HepG2 (cell line): ENCODE results near the gene ART4. TPM values are rescaled to one million over a fixed set of nuclear protein-coding genes. Genes with fewer than 3 reads are reported as not detected.

ENCODE experiments used
- ATAC-seq: fragments of 200-7000 bp; cut with Tn5 transposase; 3 replicates; pipeline ENCODE4 v1.9.1; 2020; ENCODE audit warnings: mild to moderate bottlenecking, moderate library complexity
- BruUV-seq: library from RNA; stranded (reverse); fragments of 400-500 nt; replicated peaks from 2 replicates; lab custom pipeline; 2021; lab: Mats Ljungman, UMichigan
- CTCF ChIA-PET: fragments of 300-600 bp; formaldehyde crosslinking; extraction: SDS; loops from one replicate; lab custom pipeline; 2021; ENCODE audit warnings: low total read pairs, inconsistent platforms, low intra/inter-chr PET ratio; lab: Yijun Ruan, JAX
- POLR2A ChIA-PET: fragments of 350-600 bp; sonication (Branson Sonifier 250); formaldehyde crosslinking; loops from one replicate; lab custom pipeline; 2020; ENCODE audit warnings: antibody characterized with exemption, inconsistent platforms; lab: Yijun Ruan, JAX
- DNase-seq: peaks from one replicate; pipeline ENCODE4 v3.0.0-alpha.2; 2015; ENCODE audit warnings: low spot score
- FAIRE-seq: peaks from 3 replicates; lab custom pipeline; 2011; peaks lifted over from hg19 to GRCh38; lab: Jason Lieb, UNC
- H2AFZ ChIP-seq: one replicate; pipeline ENCODE4 v1.6.1; 2011; ENCODE audit warnings: low read length, inconsistent platforms
- H3K27ac ChIP-seq: fragments of 300-600 bp; 3 replicates; pipeline ENCODE4 v1.8.0; 2011; ENCODE audit warnings: mixed run types, mild to moderate bottlenecking, mixed read lengths, low read length, inconsistent platforms; ENCODE audit not compliant: insufficient read depth; ENCODE audit errors: extremely low read length
- H3K27me3 ChIP-seq, 2 experiments: fragments of 200-600 bp in 1 of 2; 2 replicates in 1 of 2; 3 replicates in 1 of 2; pipeline versions ENCODE4 v1.6.0 to v1.8.0; 2011; ENCODE audit warnings: low read length in 2 of 2, mild to moderate bottlenecking in 2 of 2, moderate library complexity in 2 of 2, inconsistent platforms in 1 of 2; ENCODE audit not compliant: insufficient read depth in 2 of 2, control insufficient read depth in 1 of 2
- H3K36me3 ChIP-seq, 2 experiments: fragments of 200-600 bp in 1 of 2; replicated peaks in 1 of 2; 2 replicates in 1 of 2; 3 replicates in 1 of 2; pipeline versions ENCODE4 v1.5.1 to v1.8.0; 2011; ENCODE audit warnings: low read length in 2 of 2, inconsistent platforms in 1 of 2; ENCODE audit not compliant: insufficient read depth in 2 of 2, control insufficient read depth in 1 of 2
- H3K4me1 ChIP-seq: 2 replicates; pipeline ENCODE4 v1.5.1; 2012; ENCODE audit warnings: low read length, inconsistent platforms; ENCODE audit not compliant: insufficient read depth
- H3K4me2 ChIP-seq: 2 replicates; pipeline ENCODE4 v1.6.0; 2011; ENCODE audit warnings: low read depth, low read length, inconsistent platforms
- H3K4me3 ChIP-seq, 3 experiments: fragments of 200-600 bp in 1 of 3; sonication (generic), shearing (Covaris generic) in 1 of 3; replicated peaks in 1 of 3; 2 replicates each; pipeline ENCODE4 v1.5.1; 2011 to 2016; ENCODE audit warnings: low read length in 3 of 3, inconsistent platforms in 2 of 3, low read depth in 2 of 3, mild to moderate bottlenecking in 2 of 3, control low read depth in 1 of 3, mixed read lengths in 1 of 3; ENCODE audit not compliant: insufficient read depth in 1 of 3
- H3K79me2 ChIP-seq: one replicate; pipeline ENCODE4 v1.6.1; 2011; ENCODE audit warnings: low read length, inconsistent platforms; ENCODE audit not compliant: insufficient read depth
- H3K9ac ChIP-seq: 2 replicates; pipeline ENCODE4 v1.6.0; 2011; ENCODE audit warnings: mild to moderate bottlenecking, low read depth, low read length, inconsistent platforms; ENCODE audit not compliant: insufficient read depth
- H3K9me3 ChIP-seq: 2 replicates; pipeline ENCODE4 v1.5.1; 2012; ENCODE audit warnings: mild to moderate bottlenecking, low read length
- H4K20me1 ChIP-seq: 2 replicates; pipeline ENCODE4 v1.6.0; 2011; ENCODE audit warnings: inconsistent platforms, mild to moderate bottlenecking, low read length, moderate library complexity; ENCODE audit not compliant: insufficient read depth
- AHR ChIP-seq: IDR thresholded peaks from 2 replicates; pipeline ENCODE4 v1.6.1; 2018; ENCODE audit warnings: missing genetic modification reagents, missing compliant biosample characterization
- GATAD1 ChIP-seq: IDR thresholded peaks from 2 replicates; pipeline ENCODE4 v1.6.1; 2016; ENCODE audit warnings: missing genetic modification reagents, missing compliant biosample characterization
- ZNF781 ChIP-seq: sonication (generic); formaldehyde crosslinking; IDR thresholded peaks from 2 replicates; pipeline ENCODE4 v1.5.1; 2020; ENCODE audit warnings: borderline replicate concordance, mild to moderate bottlenecking, missing genetic modification reagents; ENCODE audit errors: not compliant biosample characterization
- WGBS: methylation state at CpG from one replicate; pipeline ENCODE4 v1.1.6; 2017; ENCODE audit warnings: low lambda C conversion rate; 5-methylcytosine and 5-hydroxymethylcytosine counted together
- in situ Hi-C: cut with HindIII; loops from 2 replicates; pipeline ENCODE4 v1.10.0; 2017; ENCODE audit warnings: low pct_unique_long_range_greater_than_20kb; ENCODE audit not compliant: extremely low pct_ligation_motif_present
- intact Hi-C: fragments of 100-400 bp; cut with micrococcal nuclease; formaldehyde crosslinking; loops from one replicate; pipeline ENCODE4 v1.10.0; 2022; ENCODE audit not compliant: unreplicated experiment
- polyA plus RNA-seq, 8 experiments: library from polyadenylated mRNA; depleted of rRNA in 3 of 8; stranded (reverse) in 7 of 8; unstranded in 1 of 8; fragments of >200 nt; fragmentation: Illumina TruSeq in 4 of 8; extraction: Trizol in 4 of 8; gene quantifications; 2 replicates each; pipeline versions ENCODE4 v1.2.1 to v1.2.3, GENCODE V29; 2011 to 2016; ENCODE audit warnings: low read depth in 4 of 8, missing spikeins in 1 of 8, mixed read lengths in 1 of 8; ENCODE audit not compliant: insufficient read depth in 1 of 8
- total RNA-seq, 5 experiments: library from RNA; depleted of rRNA; stranded (reverse); fragments of >200 nt; fragmentation: Illumina TruSeq; extraction: Trizol; gene quantifications; 2 replicates each; pipeline ENCODE4 v1.2.3, GENCODE V29; 2016; ENCODE audit warnings: low read depth in 1 of 5
- TF ChIP-seq, protein P1 (sequence below): sonication (generic); formaldehyde crosslinking; IDR thresholded peaks from 2 replicates; pipeline ENCODE4 v1.8.1; 2023; ENCODE audit warnings: mild to moderate bottlenecking, moderate library complexity, missing genetic modification reagents
- TF ChIP-seq, protein P2 (sequence below): sonication (generic); formaldehyde crosslinking; IDR thresholded peaks from 2 replicates; pipeline ENCODE4 v1.5.0; 2020; ENCODE audit warnings: mild to moderate bottlenecking, missing genetic modification reagents, borderline replicate concordance
- TF ChIP-seq, protein P3 (sequence below): sonication (generic); formaldehyde crosslinking; IDR thresholded peaks from 2 replicates; pipeline ENCODE4 v1.8.1; 2023; ENCODE audit warnings: mild to moderate bottlenecking, missing genetic modification reagents, borderline replicate concordance
- TF ChIP-seq, protein P4 (sequence below): sonication (generic); formaldehyde crosslinking; IDR thresholded peaks from 2 replicates; pipeline ENCODE4 v1.5.1; 2020; ENCODE audit warnings: mild to moderate bottlenecking, moderate library complexity, missing genetic modification reagents
- TF ChIP-seq, protein P5 (sequence below): sonication (generic); formaldehyde crosslinking; IDR thresholded peaks from 2 replicates; pipeline ENCODE4 v1.5.0; 2020; ENCODE audit warnings: mild to moderate bottlenecking, missing genetic modification reagents

ART4 gene
- total and polyA plus RNA-seq, 2 of the 13 experiments (the other 11 are each of a cell fraction or from before 2014, with no cell fraction given), result 17.6 to 20.3 TPM

DNA sequence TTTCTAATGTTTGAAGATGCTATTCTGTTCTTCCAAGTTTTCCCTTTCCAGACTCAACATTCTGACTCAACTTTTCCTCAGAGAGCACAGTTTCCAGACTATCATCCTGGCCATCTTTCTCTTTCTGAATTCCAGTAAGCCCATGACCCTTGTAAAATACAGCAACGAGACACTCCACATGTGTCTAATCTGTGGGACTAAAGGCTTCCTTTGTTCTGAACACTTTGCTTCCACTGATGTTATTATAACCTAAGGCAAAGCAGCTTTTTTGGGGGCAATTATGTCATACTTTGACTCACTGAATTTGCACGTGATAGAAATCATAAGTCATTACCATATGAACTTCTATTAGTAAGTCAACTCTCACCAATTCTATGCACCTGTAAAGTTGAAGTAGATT lies 6.3 kb upstream of the ART4 start:
- in situ Hi-C loops, result no loop called here
- H3K27ac ChIP-seq, result no peak overlapping the region
- H3K36me3 ChIP-seq, result no peaks in the 10 kb centered on the region
- no TSS peak for BruUV-seq
- H3K4me2 ChIP-seq, result no peak overlapping the region
- 34% methylated on average over 2 of the region's 2 CpGs for WGBS
- FAIRE-seq (no peak), DNase-seq (no peak), ATAC-seq (no peak)
- H3K4me1 ChIP-seq, result peaks cover 28% of the 10 kb centered on the region
- H4K20me1 ChIP-seq, result no peaks in the 10 kb centered on the region
- no peaks in the 10 kb centered on the region for H3K79me2 ChIP-seq
- CTCF ChIA-PET, result no interaction called here
- H3K4me3 ChIP-seq, result no peak overlapping the region
- no peak overlapping the region for H2AFZ ChIP-seq
- no peaks in the 10 kb centered on the region for H3K27me3 ChIP-seq
- no peak overlapping the region for H3K9ac ChIP-seq
- H3K9me3 ChIP-seq, result no peaks in the 10 kb centered on the region
- POLR2A ChIA-PET, result no interaction called here
- intact Hi-C loops, result loop anchor here (5.0 kb wide), 1 partner anchor 88 kb away; the partner anchor contains the start of gene ERP27
- TF ChIP-seq, protein P1, sequence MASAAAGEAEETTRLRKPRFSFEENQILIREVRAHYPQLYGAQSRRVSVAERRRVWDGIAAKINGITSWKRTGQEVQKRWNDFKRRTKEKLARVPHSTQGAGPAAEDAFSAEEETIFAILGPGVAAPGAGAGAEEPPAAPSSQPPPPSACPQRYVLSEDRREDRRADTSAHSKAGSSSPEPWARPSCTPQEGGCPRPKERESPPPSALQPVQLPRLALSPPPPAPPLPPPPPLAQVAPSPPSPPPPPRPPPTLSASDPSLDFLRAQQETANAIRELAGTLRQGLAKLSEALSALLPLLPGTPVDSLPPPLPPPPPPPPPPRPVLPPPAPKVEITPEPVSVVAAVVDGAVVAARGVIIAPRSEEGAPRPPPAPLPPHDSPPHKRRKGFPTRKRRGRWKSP (CRISPR knock-in tag), result no peak
- TF ChIP-seq, protein P2, sequence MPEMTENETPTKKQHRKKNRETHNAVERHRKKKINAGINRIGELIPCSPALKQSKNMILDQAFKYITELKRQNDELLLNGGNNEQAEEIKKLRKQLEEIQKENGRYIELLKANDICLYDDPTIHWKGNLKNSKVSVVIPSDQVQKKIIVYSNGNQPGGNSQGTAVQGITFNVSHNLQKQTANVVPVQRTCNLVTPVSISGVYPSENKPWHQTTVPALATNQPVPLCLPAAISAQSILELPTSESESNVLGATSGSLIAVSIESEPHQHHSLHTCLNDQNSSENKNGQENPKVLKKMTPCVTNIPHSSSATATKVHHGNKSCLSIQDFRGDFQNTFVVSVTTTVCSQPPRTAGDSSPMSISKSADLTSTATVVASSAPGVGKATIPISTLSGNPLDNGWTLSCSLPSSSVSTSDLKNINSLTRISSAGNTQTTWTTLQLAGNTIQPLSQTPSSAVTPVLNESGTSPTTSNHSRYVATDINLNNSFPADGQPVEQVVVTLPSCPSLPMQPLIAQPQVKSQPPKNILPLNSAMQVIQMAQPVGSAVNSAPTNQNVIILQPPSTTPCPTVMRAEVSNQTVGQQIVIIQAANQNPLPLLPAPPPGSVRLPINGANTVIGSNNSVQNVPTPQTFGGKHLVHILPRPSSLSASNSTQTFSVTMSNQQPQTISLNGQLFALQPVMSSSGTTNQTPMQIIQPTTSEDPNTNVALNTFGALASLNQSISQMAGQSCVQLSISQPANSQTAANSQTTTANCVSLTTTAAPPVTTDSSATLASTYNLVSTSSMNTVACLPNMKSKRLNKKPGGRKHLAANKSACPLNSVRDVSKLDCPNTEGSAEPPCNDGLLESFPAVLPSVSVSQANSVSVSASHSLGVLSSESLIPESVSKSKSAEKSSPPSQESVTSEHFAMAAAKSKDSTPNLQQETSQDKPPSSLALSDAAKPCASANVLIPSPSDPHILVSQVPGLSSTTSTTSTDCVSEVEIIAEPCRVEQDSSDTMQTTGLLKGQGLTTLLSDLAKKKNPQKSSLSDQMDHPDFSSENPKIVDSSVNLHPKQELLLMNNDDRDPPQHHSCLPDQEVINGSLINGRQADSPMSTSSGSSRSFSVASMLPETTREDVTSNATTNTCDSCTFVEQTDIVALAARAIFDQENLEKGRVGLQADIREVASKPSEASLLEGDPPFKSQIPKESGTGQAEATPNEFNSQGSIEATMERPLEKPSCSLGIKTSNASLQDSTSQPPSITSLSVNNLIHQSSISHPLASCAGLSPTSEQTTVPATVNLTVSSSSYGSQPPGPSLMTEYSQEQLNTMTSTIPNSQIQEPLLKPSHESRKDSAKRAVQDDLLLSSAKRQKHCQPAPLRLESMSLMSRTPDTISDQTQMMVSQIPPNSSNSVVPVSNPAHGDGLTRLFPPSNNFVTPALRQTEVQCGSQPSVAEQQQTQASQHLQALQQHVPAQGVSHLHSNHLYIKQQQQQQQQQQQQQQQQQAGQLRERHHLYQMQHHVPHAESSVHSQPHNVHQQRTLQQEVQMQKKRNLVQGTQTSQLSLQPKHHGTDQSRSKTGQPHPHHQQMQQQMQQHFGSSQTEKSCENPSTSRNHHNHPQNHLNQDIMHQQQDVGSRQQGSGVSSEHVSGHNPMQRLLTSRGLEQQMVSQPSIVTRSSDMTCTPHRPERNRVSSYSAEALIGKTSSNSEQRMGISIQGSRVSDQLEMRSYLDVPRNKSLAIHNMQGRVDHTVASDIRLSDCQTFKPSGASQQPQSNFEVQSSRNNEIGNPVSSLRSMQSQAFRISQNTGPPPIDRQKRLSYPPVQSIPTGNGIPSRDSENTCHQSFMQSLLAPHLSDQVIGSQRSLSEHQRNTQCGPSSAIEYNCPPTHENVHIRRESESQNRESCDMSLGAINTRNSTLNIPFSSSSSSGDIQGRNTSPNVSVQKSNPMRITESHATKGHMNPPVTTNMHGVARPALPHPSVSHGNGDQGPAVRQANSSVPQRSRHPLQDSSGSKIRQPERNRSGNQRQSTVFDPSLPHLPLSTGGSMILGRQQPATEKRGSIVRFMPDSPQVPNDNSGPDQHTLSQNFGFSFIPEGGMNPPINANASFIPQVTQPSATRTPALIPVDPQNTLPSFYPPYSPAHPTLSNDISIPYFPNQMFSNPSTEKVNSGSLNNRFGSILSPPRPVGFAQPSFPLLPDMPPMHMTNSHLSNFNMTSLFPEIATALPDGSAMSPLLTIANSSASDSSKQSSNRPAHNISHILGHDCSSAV (CRISPR knock-in tag), result no peak
- TF ChIP-seq ZNF781 (CRISPR knock-in tag) (no peak), AHR (CRISPR knock-in tag) (no peak), GATAD1 (CRISPR knock-in tag) (no peak)
- TF ChIP-seq, protein P3, sequence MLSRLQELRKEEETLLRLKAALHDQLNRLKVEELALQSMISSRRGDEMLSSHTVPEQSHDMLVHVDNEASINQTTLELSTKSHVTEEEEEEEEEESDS (CRISPR knock-in tag), result no peak
- TF ChIP-seq, protein P4, sequence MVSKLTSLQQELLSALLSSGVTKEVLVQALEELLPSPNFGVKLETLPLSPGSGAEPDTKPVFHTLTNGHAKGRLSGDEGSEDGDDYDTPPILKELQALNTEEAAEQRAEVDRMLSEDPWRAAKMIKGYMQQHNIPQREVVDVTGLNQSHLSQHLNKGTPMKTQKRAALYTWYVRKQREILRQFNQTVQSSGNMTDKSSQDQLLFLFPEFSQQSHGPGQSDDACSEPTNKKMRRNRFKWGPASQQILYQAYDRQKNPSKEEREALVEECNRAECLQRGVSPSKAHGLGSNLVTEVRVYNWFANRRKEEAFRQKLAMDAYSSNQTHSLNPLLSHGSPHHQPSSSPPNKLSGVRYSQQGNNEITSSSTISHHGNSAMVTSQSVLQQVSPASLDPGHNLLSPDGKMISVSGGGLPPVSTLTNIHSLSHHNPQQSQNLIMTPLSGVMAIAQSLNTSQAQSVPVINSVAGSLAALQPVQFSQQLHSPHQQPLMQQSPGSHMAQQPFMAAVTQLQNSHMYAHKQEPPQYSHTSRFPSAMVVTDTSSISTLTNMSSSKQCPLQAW (CRISPR knock-in tag), result no peak
- TF ChIP-seq, protein P5, sequence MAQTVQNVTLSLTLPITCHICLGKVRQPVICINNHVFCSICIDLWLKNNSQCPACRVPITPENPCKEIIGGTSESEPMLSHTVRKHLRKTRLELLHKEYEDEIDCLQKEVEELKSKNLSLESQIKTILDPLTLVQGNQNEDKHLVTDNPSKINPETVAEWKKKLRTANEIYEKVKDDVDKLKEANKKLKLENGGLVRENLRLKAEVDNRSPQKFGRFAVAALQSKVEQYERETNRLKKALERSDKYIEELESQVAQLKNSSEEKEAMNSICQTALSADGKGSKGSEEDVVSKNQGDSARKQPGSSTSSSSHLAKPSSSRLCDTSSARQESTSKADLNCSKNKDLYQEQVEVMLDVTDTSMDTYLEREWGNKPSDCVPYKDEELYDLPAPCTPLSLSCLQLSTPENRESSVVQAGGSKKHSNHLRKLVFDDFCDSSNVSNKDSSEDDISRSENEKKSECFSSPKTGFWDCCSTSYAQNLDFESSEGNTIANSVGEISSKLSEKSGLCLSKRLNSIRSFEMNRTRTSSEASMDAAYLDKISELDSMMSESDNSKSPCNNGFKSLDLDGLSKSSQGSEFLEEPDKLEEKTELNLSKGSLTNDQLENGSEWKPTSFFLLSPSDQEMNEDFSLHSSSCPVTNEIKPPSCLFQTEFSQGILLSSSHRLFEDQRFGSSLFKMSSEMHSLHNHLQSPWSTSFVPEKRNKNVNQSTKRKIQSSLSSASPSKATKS (CRISPR knock-in tag), result no peak
